HCT116 (cell line): ENCODE results near the gene MBOAT1. TPM values are rescaled to one million over a fixed set of nuclear protein-coding genes. Genes with fewer than 3 reads are reported as not detected.

Experiments
- ATAC-seq: fragments of 200-7000 bp; cut with Tn5 transposase; 2 replicates; pipeline ENCODE4 v1.9.1; 2020; ENCODE audit warnings: mild to moderate bottlenecking, moderate library complexity
- BruUV-seq: library from RNA; stranded (reverse); fragments of 400-500 nt; replicated peaks from 2 replicates; lab custom pipeline; 2021; lab: Mats Ljungman, UMichigan
- CTCF ChIA-PET: fragments of 300-600 bp; sonication (Branson Sonifier 250); formaldehyde crosslinking; loops from one replicate; lab custom pipeline; 2021; ENCODE audit warnings: antibody characterized with exemption; lab: Charles Lee
- POLR2A ChIA-PET: fragments of 300-600, 350-600 bp; sonication (Branson Sonifier 250); formaldehyde crosslinking; loops from one replicate; lab custom pipeline; 2021; ENCODE audit warnings: antibody characterized with exemption; lab: Charles Lee
- RAD21 ChIA-PET, 2 experiments: fragments of 300-600 bp; sonication (Branson Sonifier 250); formaldehyde crosslinking; loops; one replicate each; lab custom pipeline; 2023; ENCODE audit warnings: low total read pairs in 2 of 2; ENCODE audit not compliant: uncharacterized antibody in 2 of 2, unreplicated experiment in 2 of 2, low non-redundant PET in 1 of 2; lab: Charles Lee
- DNase-seq: peaks from one replicate; pipeline ENCODE4 v3.0.0-alpha.2; 2010; ENCODE audit warnings: low read depth, low spot score
- H2AFZ ChIP-seq: fragments of 200-600 bp; shearing (Covaris generic), sonication (generic); 2 replicates; pipeline ENCODE4 v1.6.1; 2017; ENCODE audit warnings: low read depth, mixed run types, mixed read lengths, antibody characterized with exemption, low read length; ENCODE audit not compliant: poor library complexity, severe bottlenecking
- H3K27ac ChIP-seq: 2 replicates; pipeline ENCODE4 v1.5.1; 2012; ENCODE audit warnings: low read depth, low read length
- H3K27me3 ChIP-seq: fragments of 200-600 bp; sonication (generic); 2 replicates; pipeline ENCODE4 v1.6.1; 2016; ENCODE audit warnings: mixed run types, low read length, mixed read lengths; ENCODE audit not compliant: insufficient read depth
- H3K36me3 ChIP-seq, 2 experiments: fragments of 200-500 bp in 1 of 2; fragments of 200-600 bp in 1 of 2; sonication (Bioruptor generic) in 1 of 2; sonication (generic) in 1 of 2; 2 replicates each; pipeline versions ENCODE4 v1.5.1 to v1.6.1; 2014 to 2016; ENCODE audit warnings: low read length in 2 of 2, inconsistent platforms in 1 of 2, mixed read lengths in 1 of 2, mixed run types in 1 of 2; ENCODE audit not compliant: insufficient read depth in 2 of 2, control insufficient read depth in 1 of 2
- H3K4me1 ChIP-seq, 2 experiments: fragments of 200-600 bp in 1 of 2; sonication (generic) in 1 of 2; 2 replicates each; pipeline versions ENCODE4 v1.5.1 to v1.6.1; 2012 to 2017; ENCODE audit warnings: low read length in 2 of 2, inconsistent platforms in 1 of 2, mild to moderate bottlenecking in 1 of 2, mixed read lengths in 1 of 2, mixed run types in 1 of 2, moderate library complexity in 1 of 2; ENCODE audit not compliant: insufficient read depth in 2 of 2, control insufficient read depth in 1 of 2
- H3K4me2 ChIP-seq: fragments of 200-600 bp; sonication (generic); 2 replicates; pipeline ENCODE4 v1.6.1; 2017; ENCODE audit warnings: mixed run types, low read length, mixed read lengths
- H3K4me3 ChIP-seq, 2 experiments: fragments of 200-600 bp in 1 of 2; sonication (generic) in 1 of 2; replicated peaks in 1 of 2; 2 replicates each; pipeline ENCODE4 v1.5.1; 2011 to 2016; ENCODE audit warnings: low read length in 2 of 2, control low read depth in 1 of 2, low read depth in 1 of 2, mild to moderate bottlenecking in 1 of 2, mixed read lengths in 1 of 2, mixed run types in 1 of 2
- H3K79me2 ChIP-seq: fragments of 200-600 bp; sonication (generic); 2 replicates; pipeline ENCODE4 v1.6.1; 2017; ENCODE audit warnings: mild to moderate bottlenecking, mixed run types, low read length, moderate library complexity, mixed read lengths; ENCODE audit not compliant: insufficient read depth
- H3K9ac ChIP-seq: fragments of 200-600 bp; sonication (generic); 2 replicates; pipeline ENCODE4 v1.6.1; 2016; ENCODE audit warnings: low read length, mixed read lengths
- H3K9me2 ChIP-seq: fragments of 200-600 bp; sonication (generic), shearing (Covaris generic); 2 replicates; pipeline ENCODE4 v1.6.1; 2017; ENCODE audit warnings: mixed run types, mild to moderate bottlenecking, moderate library complexity; ENCODE audit not compliant: insufficient read depth
- H3K9me3 ChIP-seq, 2 experiments: fragments of 200-500 bp in 1 of 2; fragments of 200-600 bp in 1 of 2; sonication (Bioruptor generic) in 1 of 2; sonication (generic) in 1 of 2; 2 replicates each; pipeline ENCODE4 v1.6.1; 2014 to 2017; ENCODE audit warnings: low read length in 2 of 2, mixed read lengths in 2 of 2, inconsistent platforms in 1 of 2, low read depth in 1 of 2, mild to moderate bottlenecking in 1 of 2, mixed run types in 1 of 2, moderate library complexity in 1 of 2; ENCODE audit not compliant: control insufficient read depth in 1 of 2, insufficient read depth in 1 of 2
- H4K20me1 ChIP-seq: fragments of 200-600 bp; sonication (generic), shearing (Covaris generic); 2 replicates; pipeline ENCODE4 v1.6.1; 2017; ENCODE audit warnings: mixed run types, mild to moderate bottlenecking, moderate library complexity; ENCODE audit not compliant: insufficient read depth
- ELF1 ChIP-seq: IDR thresholded peaks from 2 replicates; pipeline ENCODE4 v1.6.1; 2012; ENCODE audit warnings: low read depth, borderline replicate concordance
- EZH2 ChIP-seq: fragments of 200-600 bp; sonication (generic); IDR thresholded peaks from 2 replicates; pipeline ENCODE4 v1.6.1; 2017; ENCODE audit warnings: antibody characterized with exemption, mixed run types
- FOSL1 ChIP-seq: IDR thresholded peaks from 2 replicates; pipeline ENCODE4 v1.6.1; 2012; ENCODE audit warnings: low read depth
- JUND ChIP-seq: IDR thresholded peaks from 2 replicates; pipeline ENCODE4 v1.6.1; 2012
- RAD21 ChIP-seq: IDR thresholded peaks from 2 replicates; pipeline ENCODE4 v1.6.1; 2012; ENCODE audit warnings: low read depth, mild to moderate bottlenecking
- ZNF274 ChIP-seq: fragments of 200-500 bp; sonication (Bioruptor generic); IDR thresholded peaks from 2 replicates; pipeline ENCODE4 v1.6.1; 2014; ENCODE audit warnings: mild to moderate bottlenecking, low read depth, low read length, inconsistent platforms
- intact Hi-C: fragments of 100-400 bp; cut with micrococcal nuclease; formaldehyde crosslinking; loops from 2 replicates; pipeline ENCODE4 v1.10.0; 2022
- total RNA-seq: library from RNA; stranded (reverse); gene quantifications from one replicate; pipeline ENCODE4 v1.2.1, GENCODE V29; 2021; ENCODE audit not compliant: unreplicated experiment
- TF ChIP-seq, protein P1 (sequence below): IDR thresholded peaks from 2 replicates; pipeline ENCODE4 v1.6.1; 2012
- TF ChIP-seq, protein P2 (sequence below): IDR thresholded peaks from 2 replicates; pipeline ENCODE4 v1.6.1; 2012
- TF ChIP-seq, protein P3 (sequence below): IDR thresholded peaks from 2 replicates; pipeline ENCODE4 v1.6.1; 2011; ENCODE audit warnings: mild to moderate bottlenecking, low read length, moderate library complexity; ENCODE audit not compliant: insufficient replicate concordance; ENCODE audit errors: extremely low read depth
- TF ChIP-seq, protein P4 (sequence below), 3 experiments: fragments of 200-600 bp in 1 of 3; sonication (generic) in 1 of 3; IDR thresholded peaks in 2 of 3; conservative IDR thresholded peaks in 1 of 3; 2 replicates each; pipeline ENCODE4 v1.5.1; 2012 to 2017; ENCODE audit warnings: low read depth in 2 of 3, low read length in 2 of 3, antibody characterized with exemption in 1 of 3, borderline replicate concordance in 1 of 3, control low read depth in 1 of 3, mild to moderate bottlenecking in 1 of 3, mixed read lengths in 1 of 3, mixed run types in 1 of 3, moderate library complexity in 1 of 3; ENCODE audit not compliant: insufficient read depth in 1 of 3

The MBOAT1 gene
- total RNA-seq, 1 experiment from 2014 or later: 11.7 TPM

DNA sequence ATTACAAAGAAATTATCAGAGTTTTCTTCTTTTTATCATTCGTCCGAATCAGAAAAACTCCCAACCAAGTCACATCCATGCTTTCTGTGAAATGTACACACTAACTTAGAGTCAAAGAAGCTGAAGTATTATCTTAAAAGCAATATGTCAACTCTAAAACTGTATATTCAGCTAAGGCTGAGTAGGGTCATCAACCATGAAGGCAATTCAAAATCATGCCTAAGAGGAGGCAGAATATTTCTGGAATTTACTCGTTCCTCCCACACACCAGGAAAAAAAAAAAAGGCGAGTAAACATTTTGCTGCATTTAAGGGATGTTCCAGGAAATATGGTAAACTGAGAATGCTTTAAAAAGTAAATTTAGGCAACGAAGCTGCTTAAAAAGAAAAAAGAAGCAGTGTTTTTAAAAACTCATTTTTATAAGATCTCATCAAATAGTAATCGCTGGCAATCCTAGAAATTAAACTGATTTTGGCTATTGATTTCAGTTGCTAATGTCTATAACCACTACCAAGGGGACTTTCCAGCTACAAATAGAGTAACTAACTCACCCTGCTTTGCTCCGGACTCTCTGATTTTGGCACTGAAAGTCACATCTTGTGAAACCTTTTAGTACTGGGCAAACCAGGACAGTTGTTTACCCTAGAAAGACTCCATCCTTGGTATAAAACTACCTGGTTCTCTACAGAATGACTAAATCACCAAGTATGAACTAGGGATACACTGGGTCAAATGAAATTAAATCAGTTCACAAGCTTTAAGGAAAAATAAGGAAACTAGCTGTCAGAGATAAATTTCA lies 82.8 kb downstream of the MBOAT1 start:
- Histone ChIP-seq H3K4me3 (no peak overlapping the region), H4K20me1 (no peaks in the 10 kb centered on the region), H3K27ac (no peak overlapping the region; the same call in 1 of the 2 replicates), H2AFZ (no peak overlapping the region), H3K27me3 (no peaks in the 10 kb centered on the region), H3K9me2 (no peaks in the 10 kb centered on the region), H3K79me2 (no peaks in the 10 kb centered on the region), H3K4me2 (peak overlapping the region; percentile 49), H3K36me3 (no peaks in the 10 kb centered on the region), H3K9me3 (no peaks in the 10 kb centered on the region), H3K9ac (no peak overlapping the region), H3K4me1 (peaks cover 15 to 38% of the 10 kb centered on the region in 2 experiments; a peak in 3 of 4 replicates)
- DNase-seq (no peak), ATAC-seq (no peak)
- RAD21 ChIA-PET: no interaction called here
- POLR2A ChIA-PET: no interaction called here
- TF ChIP-seq RAD21 (no peak), EZH2 (no peak), ZNF274 (no peak), FOSL1 (no peak), JUND (no peak), ELF1 (no peak)
- TF ChIP-seq, protein P1, sequence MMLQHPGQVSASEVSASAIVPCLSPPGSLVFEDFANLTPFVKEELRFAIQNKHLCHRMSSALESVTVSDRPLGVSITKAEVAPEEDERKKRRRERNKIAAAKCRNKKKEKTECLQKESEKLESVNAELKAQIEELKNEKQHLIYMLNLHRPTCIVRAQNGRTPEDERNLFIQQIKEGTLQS: no peak
- TF ChIP-seq, protein P2, sequence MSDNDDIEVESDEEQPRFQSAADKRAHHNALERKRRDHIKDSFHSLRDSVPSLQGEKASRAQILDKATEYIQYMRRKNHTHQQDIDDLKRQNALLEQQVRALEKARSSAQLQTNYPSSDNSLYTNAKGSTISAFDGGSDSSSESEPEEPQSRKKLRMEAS: no peak
- TF ChIP-seq, protein P3, sequence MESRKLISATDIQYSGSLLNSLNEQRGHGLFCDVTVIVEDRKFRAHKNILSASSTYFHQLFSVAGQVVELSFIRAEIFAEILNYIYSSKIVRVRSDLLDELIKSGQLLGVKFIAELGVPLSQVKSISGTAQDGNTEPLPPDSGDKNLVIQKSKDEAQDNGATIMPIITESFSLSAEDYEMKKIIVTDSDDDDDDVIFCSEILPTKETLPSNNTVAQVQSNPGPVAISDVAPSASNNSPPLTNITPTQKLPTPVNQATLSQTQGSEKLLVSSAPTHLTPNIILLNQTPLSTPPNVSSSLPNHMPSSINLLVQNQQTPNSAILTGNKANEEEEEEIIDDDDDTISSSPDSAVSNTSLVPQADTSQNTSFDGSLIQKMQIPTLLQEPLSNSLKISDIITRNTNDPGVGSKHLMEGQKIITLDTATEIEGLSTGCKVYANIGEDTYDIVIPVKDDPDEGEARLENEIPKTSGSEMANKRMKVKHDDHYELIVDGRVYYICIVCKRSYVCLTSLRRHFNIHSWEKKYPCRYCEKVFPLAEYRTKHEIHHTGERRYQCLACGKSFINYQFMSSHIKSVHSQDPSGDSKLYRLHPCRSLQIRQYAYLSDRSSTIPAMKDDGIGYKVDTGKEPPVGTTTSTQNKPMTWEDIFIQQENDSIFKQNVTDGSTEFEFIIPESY: no peak
- TF ChIP-seq, protein P4, sequence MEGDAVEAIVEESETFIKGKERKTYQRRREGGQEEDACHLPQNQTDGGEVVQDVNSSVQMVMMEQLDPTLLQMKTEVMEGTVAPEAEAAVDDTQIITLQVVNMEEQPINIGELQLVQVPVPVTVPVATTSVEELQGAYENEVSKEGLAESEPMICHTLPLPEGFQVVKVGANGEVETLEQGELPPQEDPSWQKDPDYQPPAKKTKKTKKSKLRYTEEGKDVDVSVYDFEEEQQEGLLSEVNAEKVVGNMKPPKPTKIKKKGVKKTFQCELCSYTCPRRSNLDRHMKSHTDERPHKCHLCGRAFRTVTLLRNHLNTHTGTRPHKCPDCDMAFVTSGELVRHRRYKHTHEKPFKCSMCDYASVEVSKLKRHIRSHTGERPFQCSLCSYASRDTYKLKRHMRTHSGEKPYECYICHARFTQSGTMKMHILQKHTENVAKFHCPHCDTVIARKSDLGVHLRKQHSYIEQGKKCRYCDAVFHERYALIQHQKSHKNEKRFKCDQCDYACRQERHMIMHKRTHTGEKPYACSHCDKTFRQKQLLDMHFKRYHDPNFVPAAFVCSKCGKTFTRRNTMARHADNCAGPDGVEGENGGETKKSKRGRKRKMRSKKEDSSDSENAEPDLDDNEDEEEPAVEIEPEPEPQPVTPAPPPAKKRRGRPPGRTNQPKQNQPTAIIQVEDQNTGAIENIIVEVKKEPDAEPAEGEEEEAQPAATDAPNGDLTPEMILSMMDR (IDR thresholded peaks at IDR 0.05 in 2 of 3, conservative IDR thresholded peaks at IDR 0.05 in 1 of 3; ENCODE audit: borderline replicate concordance in 1 of 3, insufficient read depth in 1 of 3, low read depth in 2 of 3, low read length in 2 of 3): no peak
- intact Hi-C loops: loop anchor here (10.0 kb wide), 1 partner anchor 1535 kb away; no protein-coding TSS in a partner anchor
- CTCF ChIA-PET: interaction anchor here (0.9 to 1.3 kb wide), 2 partner anchors 9 to 37 kb away, joined by 3 read pairs; no protein-coding TSS in a partner anchor
- BruUV-seq: no TSS peak
